ENCODE results near the gene VAT1L.

DNA sequence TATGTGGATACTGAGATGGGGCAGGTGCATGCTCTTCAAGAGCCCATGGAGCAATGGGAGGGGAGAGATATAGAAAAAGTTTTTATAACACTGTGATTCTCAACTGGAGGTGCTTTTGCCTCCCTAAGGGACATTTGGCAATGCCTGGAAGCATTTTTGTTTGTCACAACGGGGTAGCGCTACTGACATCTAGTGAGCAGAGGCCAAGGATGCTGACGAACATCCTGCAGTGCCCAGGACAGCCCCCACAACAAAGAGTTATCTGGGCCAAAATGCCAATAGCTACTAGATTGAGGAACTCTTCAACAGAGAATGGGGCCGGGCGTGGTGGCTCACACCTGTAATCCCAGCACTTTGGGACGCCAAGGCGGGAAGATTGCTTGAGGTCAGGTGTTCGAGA, 166.8 kb downstream of the VAT1L start:
- TF ChIP-seq, protein P1, sequence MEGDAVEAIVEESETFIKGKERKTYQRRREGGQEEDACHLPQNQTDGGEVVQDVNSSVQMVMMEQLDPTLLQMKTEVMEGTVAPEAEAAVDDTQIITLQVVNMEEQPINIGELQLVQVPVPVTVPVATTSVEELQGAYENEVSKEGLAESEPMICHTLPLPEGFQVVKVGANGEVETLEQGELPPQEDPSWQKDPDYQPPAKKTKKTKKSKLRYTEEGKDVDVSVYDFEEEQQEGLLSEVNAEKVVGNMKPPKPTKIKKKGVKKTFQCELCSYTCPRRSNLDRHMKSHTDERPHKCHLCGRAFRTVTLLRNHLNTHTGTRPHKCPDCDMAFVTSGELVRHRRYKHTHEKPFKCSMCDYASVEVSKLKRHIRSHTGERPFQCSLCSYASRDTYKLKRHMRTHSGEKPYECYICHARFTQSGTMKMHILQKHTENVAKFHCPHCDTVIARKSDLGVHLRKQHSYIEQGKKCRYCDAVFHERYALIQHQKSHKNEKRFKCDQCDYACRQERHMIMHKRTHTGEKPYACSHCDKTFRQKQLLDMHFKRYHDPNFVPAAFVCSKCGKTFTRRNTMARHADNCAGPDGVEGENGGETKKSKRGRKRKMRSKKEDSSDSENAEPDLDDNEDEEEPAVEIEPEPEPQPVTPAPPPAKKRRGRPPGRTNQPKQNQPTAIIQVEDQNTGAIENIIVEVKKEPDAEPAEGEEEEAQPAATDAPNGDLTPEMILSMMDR (IDR thresholded peaks at IDR 0.05; ENCODE audit: extremely low read depth in 1 of 2, insufficient read depth in 1 of 2, low read depth in 1 of 2, low read length in 2 of 2), result no peak
- TF ChIP-seq POLR2A (IDR thresholded peaks at IDR 0.05; ENCODE audit: low read depth, low read length) (no peak), FOS (IDR thresholded peaks at IDR 0.05; ENCODE audit: borderline replicate concordance, insufficient read depth, low read length) (no peak), EZH2 (IDR thresholded peaks at IDR 0.05; ENCODE audit: borderline replicate concordance, low read depth, low read length, severe bottlenecking) (no peak), JUN (IDR thresholded peaks at IDR 0.05; ENCODE audit: borderline replicate concordance, insufficient read depth, insufficient read length, low read depth) (no peak), POLR2AphosphoS5 (IDR thresholded peaks at IDR 0.05; ENCODE audit: insufficient read depth, low read depth, low read length) (no peak), GATA2 (IDR thresholded peaks at IDR 0.05; ENCODE audit: insufficient read depth, insufficient read length, low read depth, low read length) (no peak), MYC (IDR thresholded peaks at IDR 0.05; ENCODE audit: low read depth, low read length) (no peak)
- TF ChIP-seq, protein P2, sequence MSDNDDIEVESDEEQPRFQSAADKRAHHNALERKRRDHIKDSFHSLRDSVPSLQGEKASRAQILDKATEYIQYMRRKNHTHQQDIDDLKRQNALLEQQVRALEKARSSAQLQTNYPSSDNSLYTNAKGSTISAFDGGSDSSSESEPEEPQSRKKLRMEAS (IDR thresholded peaks at IDR 0.05; ENCODE audit: insufficient read depth, insufficient read length), result no peak
